Mesothelial cell of epicardium (in vitro differentiated cells): ENCODE results near the gene PSMA6. TPM values are rescaled to one million over a fixed set of nuclear protein-coding genes. Genes with fewer than 3 reads are reported as not detected.
"Not testable (repeated sequence)": the region's sequence is repeated elsewhere in the genome, so short reads cannot be mapped to it uniquely, and the experiment has no call there.

Experiments used
- DNase-seq, 2 experiments: peaks; one replicate each; pipeline ENCODE4 v3.0.0; 2021; ENCODE audit warnings: low spot score in 2 of 2; ENCODE audit not compliant: unreplicated experiment in 2 of 2
- H3K27ac Mint-ChIP-seq: 2 replicates; pipeline ENCODE4 v1.8.0; 2021; ENCODE audit warnings: mixed read lengths
- H3K27me3 Mint-ChIP-seq: 2 replicates; pipeline ENCODE4 v1.8.0; 2021; ENCODE audit warnings: low read depth, mixed read lengths
- H3K36me3 Mint-ChIP-seq: 2 replicates; pipeline ENCODE4 v1.8.0; 2021; ENCODE audit warnings: mixed read lengths
- H3K4me1 Mint-ChIP-seq: 2 replicates; pipeline ENCODE4 v1.8.0; 2021; ENCODE audit warnings: mixed read lengths
- H3K4me3 Mint-ChIP-seq: 2 replicates; pipeline ENCODE4 v1.8.0; 2021; ENCODE audit warnings: mild to moderate bottlenecking, moderate library complexity, mixed read lengths
- H3K9me3 Mint-ChIP-seq: 2 replicates; pipeline ENCODE4 v1.8.0; 2021; ENCODE audit warnings: mixed read lengths
- CTCF ChIP-seq: fragments of 200-600 bp; sonication (generic); IDR thresholded peaks from one replicate; pipeline ENCODE4 v1.5.0; 2021; ENCODE audit warnings: antibody characterized with exemption; ENCODE audit not compliant: unreplicated experiment
- total RNA-seq: library from RNA; stranded (reverse); gene quantifications from 3 replicates; pipeline ENCODE4 v1.2.1, GENCODE V29; 2021

PSMA6 gene
- total RNA-seq, 1 donor from 2014 or later = 156 TPM

GRCh38 chr14:35349496-35350365, 57.5 kb downstream of the PSMA6 start:
- Mint-ChIP-seq H3K4me3 (no peak overlapping the region), H3K36me3 (no peaks in the 10 kb centered on the region), H3K9me3 (no peaks in the 10 kb centered on the region), H3K27ac (peak overlapping the region; percentile 5), H3K27me3 (no peaks in the 10 kb centered on the region), H3K4me1 (peaks cover 26% of the 10 kb centered on the region)
- DNase-seq = no peak
- no peak for TF ChIP-seq CTCF

GRCh38 chr14:35351497-35351896, 59.3 kb downstream of the PSMA6 start:
- peaks cover 35% of the 10 kb centered on the region for H3K4me1 Mint-ChIP-seq
- no peaks in the 10 kb centered on the region for H3K9me3 Mint-ChIP-seq
- H3K27me3 Mint-ChIP-seq = no peaks in the 10 kb centered on the region
- H3K27ac Mint-ChIP-seq = no peak overlapping the region
- H3K4me3 Mint-ChIP-seq = no peak overlapping the region
- no peaks in the 10 kb centered on the region for H3K36me3 Mint-ChIP-seq
- no peak for DNase-seq
- no peak for TF ChIP-seq CTCF

- H3K4me3 Mint-ChIP-seq = no peak overlapping the region
Observed at GRCh38 chr14:35351897-35352273, 59.7 kb downstream of the PSMA6 start.

GRCh38 chr14:35352274-35353233, 60.4 kb downstream of the PSMA6 start:
- Mint-ChIP-seq H3K9me3 (no peaks in the 10 kb centered on the region), H3K27me3 (no peaks in the 10 kb centered on the region), H3K27ac (peak overlapping the region; percentile 10), H3K4me1 (peaks cover 33% of the 10 kb centered on the region), H3K4me3 (no peak overlapping the region), H3K36me3 (no peaks in the 10 kb centered on the region)
- no peak for DNase-seq
- TF ChIP-seq CTCF = no peak

More at GRCh38 chr14:35351897-35352273, 59.7 kb downstream of the PSMA6 start:
- Mint-ChIP-seq H3K27me3 (no peaks in the 10 kb centered on the region), H3K4me1 (peaks cover 38% of the 10 kb centered on the region), H3K27ac (peak overlapping the region; percentile 1), H3K36me3 (no peaks in the 10 kb centered on the region), H3K9me3 (no peaks in the 10 kb centered on the region)
- DNase-seq = no peak
- TF ChIP-seq CTCF = no peak

- H3K4me1 Mint-ChIP-seq = peaks cover 26% of the 10 kb centered on the region
- no peaks in the 10 kb centered on the region for H3K27me3 Mint-ChIP-seq
- DNase-seq = no peak
- no peaks in the 10 kb centered on the region for H3K9me3 Mint-ChIP-seq
- peak overlapping the region; percentile 10 for H3K27ac Mint-ChIP-seq
- H3K36me3 Mint-ChIP-seq = no peaks in the 10 kb centered on the region
- no peak for TF ChIP-seq CTCF
- no peak overlapping the region for H3K4me3 Mint-ChIP-seq
Observed at GRCh38 chr14:35353409-35354172, 61.4 kb downstream of the PSMA6 start.

GRCh38 chr14:35355235-35355634, 63.1 kb downstream of the PSMA6 start:
- not testable (repeated sequence) for H3K9me3 Mint-ChIP-seq, H3K27ac Mint-ChIP-seq, H3K27me3 Mint-ChIP-seq, H3K4me3 Mint-ChIP-seq, H3K36me3 Mint-ChIP-seq, DNase-seq
- H3K4me1 Mint-ChIP-seq = peaks cover 26% of the 10 kb centered on the region
